Subcutaneous abdominal adipose tissue (tissue), 5 donors: ENCODE data around the gene FER.
"Not testable (repeated sequence)": the region's sequence is repeated elsewhere in the genome, so short reads cannot be mapped to it uniquely, and the experiment has no call there.

Source experiments
- H3K27ac ChIP-seq: one replicate; pipeline ENCODE4 v1.7.0; 2013; ENCODE audit warnings: low read depth, mild to moderate bottlenecking, inconsistent platforms, low read length, moderate library complexity
- H3K27me3 ChIP-seq, 5 donors: one replicate each; pipeline ENCODE4 v1.7.0; 2013; ENCODE audit warnings: low read length in 5 of 5, inconsistent platforms in 1 of 5; ENCODE audit not compliant: control insufficient read depth in 5 of 5, insufficient read depth in 4 of 5
- H3K36me3 ChIP-seq, 5 donors: one replicate each; pipeline ENCODE4 v1.7.0; 2013; ENCODE audit warnings: low read length in 5 of 5; ENCODE audit not compliant: control insufficient read depth in 5 of 5, insufficient read depth in 5 of 5
- H3K4me1 ChIP-seq, 5 donors: one replicate each; pipeline ENCODE4 v1.7.0; 2013; ENCODE audit warnings: low read length in 5 of 5, mild to moderate bottlenecking in 3 of 5, moderate library complexity in 1 of 5; ENCODE audit not compliant: control insufficient read depth in 5 of 5, insufficient read depth in 5 of 5
- H3K4me3 ChIP-seq, 5 donors: one replicate each; pipeline ENCODE4 v1.7.0; 2013; ENCODE audit warnings: low read length in 5 of 5, low read depth in 1 of 5
- H3K9ac ChIP-seq, 5 donors: one replicate each; pipeline ENCODE4 v1.7.0; 2013; ENCODE audit warnings: low read length in 5 of 5, mild to moderate bottlenecking in 4 of 5, moderate library complexity in 3 of 5
- H3K9me3 ChIP-seq, 5 donors: one replicate each; pipeline ENCODE4 v1.7.0; 2013; ENCODE audit warnings: low read length in 5 of 5; ENCODE audit not compliant: control insufficient read depth in 5 of 5
- donor health status: healthy.
- donor health status: healthy.
- donor health status: healthy.
- donor health status: healthy.
- donor health status: healthy.

Gene FER

GRCh38 chr5:108898707-108899106, 151.0 kb downstream of the FER start:
- no peak overlapping the region for H3K27ac ChIP-seq
- no peaks in the 10 kb centered on the region for H3K4me1 ChIP-seq
- H3K27me3 ChIP-seq: no peaks in the 10 kb centered on the region
- no peak overlapping the region for H3K4me3 ChIP-seq
- no peak overlapping the region for H3K9ac ChIP-seq
- H3K36me3 ChIP-seq: peaks cover 0 to 28% (median 8%) of the 10 kb centered on the region in 5 donors
- no peaks in the 10 kb centered on the region for H3K9me3 ChIP-seq

DNA sequence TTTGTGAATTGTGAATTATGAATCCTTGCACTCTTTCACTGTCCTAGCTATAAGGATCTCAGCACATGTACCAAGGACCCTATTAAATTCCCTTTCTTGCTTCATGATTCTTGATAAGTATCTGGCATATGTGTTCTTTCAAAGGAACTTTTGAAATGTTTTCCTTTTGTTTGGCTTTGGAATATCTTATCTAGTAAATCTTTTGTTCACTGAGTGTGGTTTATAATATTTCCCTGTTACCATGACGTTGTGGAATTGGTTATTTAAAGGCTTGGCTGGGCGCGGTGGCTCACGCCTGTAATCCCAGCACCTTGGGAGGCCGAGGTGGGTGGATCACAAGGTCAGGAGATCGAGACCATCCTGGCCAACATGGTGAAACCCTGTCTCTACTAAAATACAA, 151.5 kb downstream of the FER start:
- not testable (repeated sequence) for H3K27me3 ChIP-seq, H3K4me3 ChIP-seq, H3K27ac ChIP-seq, H3K9ac ChIP-seq, H3K4me1 ChIP-seq, H3K9me3 ChIP-seq
- H3K36me3 ChIP-seq: peaks cover 0 to 28% (median 5%) of the 10 kb centered on the region in 5 donors

- H3K27ac ChIP-seq: no peak overlapping the region
- no peak overlapping the region for H3K9ac ChIP-seq
- H3K36me3 ChIP-seq: peaks cover 0 to 23% (median 3%) of the 10 kb centered on the region in 5 donors
- no peaks in the 10 kb centered on the region for H3K9me3 ChIP-seq
- no peaks in the 10 kb centered on the region for H3K4me1 ChIP-seq
- no peak overlapping the region for H3K4me3 ChIP-seq
- H3K27me3 ChIP-seq: no peaks in the 10 kb centered on the region
Observed at GRCh38 chr5:108900668-108901067, 153.0 kb downstream of the FER start.

GRCh38 chr5:108905805-108906204, 158.1 kb downstream of the FER start:
- Histone ChIP-seq H3K36me3 (peaks cover 0 to 4% (median 0%) of the 10 kb centered on the region in 5 donors), H3K4me1 (no peaks in the 10 kb centered on the region), H3K9ac (no peak overlapping the region), H3K4me3 (no peak overlapping the region), H3K27me3 (no peaks in the 10 kb centered on the region), H3K27ac (no peak overlapping the region), H3K9me3 (peaks cover 0 to 3% (median 0%) of the 10 kb centered on the region in 5 donors)

GRCh38 chr5:108910627-108911026, 162.9 kb downstream of the FER start:
- no peak overlapping the region for H3K9ac ChIP-seq
- H3K4me1 ChIP-seq: no peaks in the 10 kb centered on the region
- peaks cover 0 to 4% (median 0%) of the 10 kb centered on the region in 5 donors for H3K36me3 ChIP-seq
- H3K27ac ChIP-seq: no peak overlapping the region
- peaks cover 0 to 3% (median 0%) of the 10 kb centered on the region in 5 donors for H3K9me3 ChIP-seq
- no peak overlapping the region for H3K4me3 ChIP-seq
- no peaks in the 10 kb centered on the region for H3K27me3 ChIP-seq

- Histone ChIP-seq H3K27me3 (no peaks in the 10 kb centered on the region), H3K4me3 (no peak overlapping the region), H3K27ac (no peak overlapping the region), H3K36me3 (peaks cover 0 to 4% (median 0%) of the 10 kb centered on the region in 5 donors), H3K4me1 (no peaks in the 10 kb centered on the region), H3K9me3 (peaks cover 0 to 3% (median 0%) of the 10 kb centered on the region in 5 donors), H3K9ac (no peak overlapping the region)
Observed at GRCh38 chr5:108911055-108911454, 163.4 kb downstream of the FER start.

DNA sequence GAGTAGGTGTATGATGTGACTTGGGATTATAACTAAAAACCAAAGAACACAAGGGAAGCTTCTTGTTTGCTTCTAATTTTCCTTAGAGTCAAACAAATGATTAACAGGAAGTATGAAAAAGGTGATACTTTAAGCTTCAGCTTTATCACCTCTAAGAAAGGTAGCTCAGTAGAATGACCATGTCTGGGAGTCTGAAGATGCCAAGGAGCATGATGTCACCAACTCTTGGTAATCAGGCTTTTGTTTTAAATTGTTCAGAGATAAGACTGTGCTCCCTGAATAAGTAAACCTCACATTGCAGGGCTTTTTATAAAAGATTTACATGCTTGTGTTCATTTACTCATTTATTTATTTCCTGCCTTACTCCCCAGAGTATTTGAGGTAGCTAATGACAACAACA, 169.9 kb downstream of the FER start:
- Histone ChIP-seq H3K4me3 (no peak overlapping the region), H3K9ac (no peak overlapping the region), H3K27me3 (no peaks in the 10 kb centered on the region), H3K9me3 (no peaks in the 10 kb centered on the region), H3K36me3 (no peaks in the 10 kb centered on the region), H3K4me1 (no peaks in the 10 kb centered on the region), H3K27ac (no peak overlapping the region)

GRCh38 chr5:108919591-108920326, 172.1 kb downstream of the FER start:
- H3K27ac ChIP-seq: no peak overlapping the region
- no peaks in the 10 kb centered on the region for H3K36me3 ChIP-seq
- H3K9me3 ChIP-seq: no peaks in the 10 kb centered on the region
- H3K27me3 ChIP-seq: no peaks in the 10 kb centered on the region
- H3K4me1 ChIP-seq: no peaks in the 10 kb centered on the region
- H3K4me3 ChIP-seq: no peak overlapping the region
- no peak overlapping the region for H3K9ac ChIP-seq

GRCh38 chr5:108924457-108924961, 176.8 kb downstream of the FER start:
- H3K4me1 ChIP-seq: no peaks in the 10 kb centered on the region
- no peaks in the 10 kb centered on the region for H3K9me3 ChIP-seq
- peak overlapping the region in 1 of 5 donors; percentile 4 for H3K9ac ChIP-seq
- H3K36me3 ChIP-seq: peaks cover 0 to 5% (median 0%) of the 10 kb centered on the region in 5 donors
- H3K4me3 ChIP-seq: no peak overlapping the region
- H3K27me3 ChIP-seq: no peaks in the 10 kb centered on the region
- no peak overlapping the region for H3K27ac ChIP-seq

DNA sequence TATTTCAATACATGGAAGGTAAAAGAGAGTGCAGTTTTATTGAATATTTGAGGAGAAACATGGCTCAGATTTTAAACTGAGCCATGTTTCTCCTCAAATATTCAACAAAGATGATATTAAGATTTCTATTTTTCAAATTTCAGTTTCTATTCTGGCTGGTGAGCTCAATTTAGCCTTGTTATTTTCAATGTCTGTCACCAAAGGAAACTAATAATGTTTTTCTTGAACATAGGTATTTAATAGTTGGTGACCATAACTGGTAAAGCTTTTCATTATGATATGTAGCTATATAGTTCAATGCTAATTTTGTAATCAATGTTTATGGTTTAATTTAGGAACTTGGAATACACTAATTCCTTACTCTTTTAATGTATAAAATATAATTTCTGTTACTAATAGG, 177.4 kb downstream of the FER start:
- Histone ChIP-seq H3K27ac (no peak overlapping the region), H3K9ac (no peak overlapping the region), H3K36me3 (peaks cover 0 to 5% (median 0%) of the 10 kb centered on the region in 5 donors), H3K9me3 (no peaks in the 10 kb centered on the region), H3K4me1 (no peaks in the 10 kb centered on the region), H3K27me3 (no peaks in the 10 kb centered on the region), H3K4me3 (no peak overlapping the region)
